Left ventricle myocardium inferior (tissue), 1 donor: ENCODE measurements around the gene ABHD12. TPM values are rescaled to one million over a fixed set of nuclear protein-coding genes. Genes with fewer than 3 reads are reported as not detected.
A peak's percentile ranks its signal among the peaks of the same experiment; 100 is the strongest.

Source experiments
- DNase-seq: peaks from one replicate; pipeline ENCODE4 v3.0.0-alpha.2; 2020
- H3K27ac ChIP-seq: fragments of 200-600 bp; replicated peaks from 2 replicates; pipeline ENCODE4 v1.8.0; 2021
- H3K27me3 ChIP-seq: fragments of 200-600 bp; 2 replicates; pipeline ENCODE4 v1.8.0; 2021; ENCODE audit warnings: low read depth
- H3K36me3 ChIP-seq: fragments of 200-600 bp; 2 replicates; pipeline ENCODE4 v1.8.0; 2021
- H3K4me1 ChIP-seq: fragments of 200-600 bp; 2 replicates; pipeline ENCODE4 v1.8.0; 2021
- H3K4me3 ChIP-seq: fragments of 200-600 bp; 2 replicates; pipeline ENCODE4 v1.8.0; 2021; ENCODE audit warnings: mild to moderate bottlenecking, moderate library complexity
- H3K9me3 ChIP-seq: fragments of 200-600 bp; replicated peaks from 2 replicates; pipeline ENCODE4 v1.8.0; 2021
- CTCF ChIP-seq: fragments of 200-600 bp; IDR thresholded peaks from 2 replicates; pipeline ENCODE4 v1.8.0; 2021; ENCODE audit warnings: antibody characterized with exemption, mild to moderate bottlenecking, borderline replicate concordance
- intact Hi-C: fragments of 100-400 bp; cut with micrococcal nuclease; formaldehyde crosslinking; loops from one replicate; pipeline ENCODE4 v1.11.0; 2022
- total RNA-seq: library from RNA; stranded (reverse); fragmentation: NEBNext Ultra II Directional; extraction: Animal tissue kit (Norgen Biotek cat#: 25700); gene quantifications from one replicate; pipeline ENCODE4 v1.2.1, GENCODE V29; 2021
- donor health status: DM: no; HTN: yes; CAD: no; lungs with severe emphysema.

Gene ABHD12
- total RNA-seq, 1 donor from 2014 or later = 23.2 TPM

GRCh38 chr20:25285856-25286798 lies 104.5 kb downstream of the ABHD12 start:
- peak; percentile 6 for DNase-seq
- Histone ChIP-seq H3K36me3 (peaks cover 100% of the 10 kb centered on the region), H3K4me1 (peaks cover 28% of the 10 kb centered on the region), H3K9me3 (no peaks in the 10 kb centered on the region), H3K27ac (no peak overlapping the region), H3K27me3 (no peaks in the 10 kb centered on the region), H3K4me3 (no peak overlapping the region)
- intact Hi-C loops = no loop called here
- TF ChIP-seq CTCF = no peak

GRCh38 chr20:25285091-25285647 lies 105.5 kb downstream of the ABHD12 start:
- Histone ChIP-seq H3K36me3 (peaks cover 100% of the 10 kb centered on the region), H3K27ac (no peak overlapping the region), H3K27me3 (no peaks in the 10 kb centered on the region)

GRCh38 chr20:25284131-25284601 lies 106.5 kb downstream of the ABHD12 start:
- intact Hi-C loops = no loop called here
- no peak for DNase-seq
- Histone ChIP-seq H3K4me1 (peaks cover 21% of the 10 kb centered on the region), H3K9me3 (no peaks in the 10 kb centered on the region), H3K27ac (no peak overlapping the region), H3K27me3 (no peaks in the 10 kb centered on the region), H3K36me3 (peaks cover 100% of the 10 kb centered on the region), H3K4me3 (no peak overlapping the region)
- no peak for TF ChIP-seq CTCF

More at GRCh38 chr20:25285091-25285647, 105.5 kb downstream of the ABHD12 start:
- Histone ChIP-seq H3K9me3 (no peaks in the 10 kb centered on the region), H3K4me3 (no peak overlapping the region), H3K4me1 (peaks cover 21% of the 10 kb centered on the region)
- intact Hi-C loops = no loop called here
- DNase-seq = peak; percentile 4
- no peak for TF ChIP-seq CTCF

GRCh38 chr20:25283221-25283951 lies 107.2 kb downstream of the ABHD12 start:
- peaks cover 100% of the 10 kb centered on the region for H3K36me3 ChIP-seq
- TF ChIP-seq CTCF = no peak
- no peak overlapping the region for H3K4me3 ChIP-seq
- H3K27me3 ChIP-seq = no peaks in the 10 kb centered on the region
- intact Hi-C loops = no loop called here
- DNase-seq = peak; percentile 8
- H3K4me1 ChIP-seq = peaks cover 22% of the 10 kb centered on the region
- no peak overlapping the region for H3K27ac ChIP-seq
- no peaks in the 10 kb centered on the region for H3K9me3 ChIP-seq

GRCh38 chr20:25282796-25283195 lies 107.8 kb downstream of the ABHD12 start:
- Histone ChIP-seq H3K4me3 (no peak overlapping the region), H3K27me3 (no peaks in the 10 kb centered on the region), H3K27ac (no peak overlapping the region), H3K9me3 (no peaks in the 10 kb centered on the region), H3K36me3 (peaks cover 100% of the 10 kb centered on the region), H3K4me1 (peaks cover 23% of the 10 kb centered on the region)
- no peak for DNase-seq
- intact Hi-C loops = no loop called here
- no peak for TF ChIP-seq CTCF
